Psoas muscle (tissue), 8 donors: ENCODE measurements around the gene IPP. TPM values are rescaled to one million over a fixed set of nuclear protein-coding genes. Genes with fewer than 3 reads are reported as not detected.

Source experiments
- ATAC-seq, 4 donors: fragments of 200-7000 bp; cut with Tn5 transposase; one replicate each; pipeline ENCODE4 v1.9.1; 2020; ENCODE audit warnings: moderate library complexity in 3 of 4, mild to moderate bottlenecking in 2 of 4
- DNase-seq, 2 donors: peaks; one replicate each; pipeline ENCODE4 v3.0.0-alpha.2; 2020
- H3K27ac ChIP-seq: fragments of 200-600 bp; one replicate; pipeline ENCODE4 v1.8.0; 2022
- H3K27me3 ChIP-seq, 3 donors: fragments of 200-600 bp in 1 of 3; one replicate each; pipeline versions ENCODE4 v1.6.1 to v1.8.0; 2013 to 2022; ENCODE audit warnings: low read length in 2 of 3, mild to moderate bottlenecking in 2 of 3, moderate library complexity in 1 of 3; ENCODE audit not compliant: insufficient read depth in 3 of 3
- H3K36me3 ChIP-seq, 2 donors: fragments of 200-600 bp in 1 of 2; one replicate each; pipeline versions ENCODE4 v1.6.1 to v1.8.0; 2013 to 2022; ENCODE audit warnings: low read depth in 1 of 2, mild to moderate bottlenecking in 1 of 2, moderate library complexity in 1 of 2; ENCODE audit not compliant: insufficient read depth in 1 of 2
- H3K4me1 ChIP-seq: fragments of 200-600 bp; one replicate; pipeline ENCODE4 v1.8.0; 2022
- H3K4me3 ChIP-seq: fragments of 200-600 bp; one replicate; pipeline ENCODE4 v1.8.0; 2022; ENCODE audit warnings: mild to moderate bottlenecking
- H3K9me3 ChIP-seq: fragments of 200-600 bp; one replicate; pipeline ENCODE4 v1.8.0; 2022
- CTCF ChIP-seq: fragments of 200-600 bp; IDR thresholded peaks from one replicate; pipeline ENCODE4 v1.8.0; 2022; ENCODE audit warnings: antibody characterized with exemption
- WGBS, 3 donors: extraction: QIAGEN DNeasy Blood & Tissue Kit; methylation state at CpG; one replicate each; pipeline versions ENCODE4 v1.1.6 to v1.1.7; 2013; 5-methylcytosine and 5-hydroxymethylcytosine counted together
- intact Hi-C, 2 donors: fragments of 100-400 bp; cut with DNase I; formaldehyde crosslinking; loops; one replicate each; pipeline versions ENCODE4 v1.11.0 to v1.14.2; 2022
- polyA plus RNA-seq, 3 donors: library from polyadenylated mRNA; stranded (reverse); fragments of 200-250 nt; gene quantifications; one replicate each; pipeline ENCODE4 v1.2.3, GENCODE V29; 2013
- total RNA-seq, 4 donors: library from RNA; stranded (reverse); fragmentation: NEBNext Ultra II Directional in 2 of 4; extraction: Animal tissue kit (Norgen Biotek cat#: 25700) in 2 of 4; gene quantifications; one replicate each; pipeline versions ENCODE4 v1.2.1 to v1.2.4, GENCODE V29; 2021 to 2023
- donor health status: healthy with polysubstance abuse.
- donor health status: DM: no; HTN: no; CAD: no; lungs with moderate emphysema.
- donor health status: Bipolar disorder and iron deficiency.
- donor health status: healthy.
- donor health status: DM: yes; HTN: yes; CAD: no.
- donor health status: DM: no; HTN: no; CAD: no.
- donor health status: DM: no; HTN: no; CAD: no.
- donor health status: DM: yes; HTN: yes; CAD: no.

IPP gene
- total and polyA plus RNA-seq, 7 donors, result 2.5 to 26.8 (median 12.7) TPM

- ATAC-seq (peak; percentile 33 to 60 (median 38)), DNase-seq (no peak)
- no peaks in the 10 kb centered on the region for H3K36me3 ChIP-seq
- H3K4me3 ChIP-seq, result peak overlapping the region; percentile 2
- no peak for TF ChIP-seq CTCF
- no peaks in the 10 kb centered on the region for H3K9me3 ChIP-seq
- intact Hi-C loops, result no loop called here
- H3K27me3 ChIP-seq, result no peaks in the 10 kb centered on the region
- peak overlapping the region; percentile 33 for H3K27ac ChIP-seq
- WGBS, 3 donors, result 54 to 70% (median 60%) methylated on average over 8 of the region's 8 CpGs
- peaks cover 63% of the 10 kb centered on the region for H3K4me1 ChIP-seq
These were observed 82.9 kb downstream of the IPP start for GRCh38 chr1:45667321-45668111.

GRCh38 chr1:45666836-45667235 is 83.6 kb downstream of the IPP start:
- intact Hi-C loops, result no loop called here
- ATAC-seq, result peak in 2 of 4 donors; percentile 42 to 44
- no peak for TF ChIP-seq CTCF
- Histone ChIP-seq H3K4me3 (peak overlapping the region; percentile 2), H3K9me3 (no peaks in the 10 kb centered on the region), H3K4me1 (peaks cover 57% of the 10 kb centered on the region), H3K27ac (peak overlapping the region; percentile 33), H3K27me3 (no peaks in the 10 kb centered on the region), H3K36me3 (no peaks in the 10 kb centered on the region)
- DNase-seq, result no peak
- WGBS, 3 donors, result 78 to 81% (median 79%) methylated on average over 2 of the region's 2 CpGs

GRCh38 chr1:45660336-45660735 is 90.1 kb downstream of the IPP start:
- 19 to 49% (median 28%) methylated on average over 2 of the region's 2 CpGs for WGBS, 3 donors
- H3K27me3 ChIP-seq, result no peaks in the 10 kb centered on the region
- peak; percentile 77 to 93 (median 84) for ATAC-seq
- no peaks in the 10 kb centered on the region for H3K9me3 ChIP-seq
- intact Hi-C loops, result no loop called here
- no peak for TF ChIP-seq CTCF
- H3K27ac ChIP-seq, result peak overlapping the region; percentile 70
- H3K4me1 ChIP-seq, result peaks cover 16% of the 10 kb centered on the region
- no peak overlapping the region for H3K4me3 ChIP-seq
- peaks cover 7 to 54% of the 10 kb centered on the region in 2 donors for H3K36me3 ChIP-seq
- DNase-seq, result no peak

GRCh38 chr1:45659222-45659621 is 91.2 kb downstream of the IPP start:
- 97 to 98% (median 97%) methylated on average over 2 of the region's 2 CpGs for WGBS, 3 donors
- H3K27ac ChIP-seq, result no peak overlapping the region
- peaks cover 7 to 65% of the 10 kb centered on the region in 2 donors for H3K36me3 ChIP-seq
- no peaks in the 10 kb centered on the region for H3K9me3 ChIP-seq
- H3K4me1 ChIP-seq, result peaks cover 16% of the 10 kb centered on the region
- no peak for TF ChIP-seq CTCF
- H3K4me3 ChIP-seq, result no peak overlapping the region
- DNase-seq, result no peak
- no peak for ATAC-seq
- intact Hi-C loops, result no loop called here
- H3K27me3 ChIP-seq, result no peaks in the 10 kb centered on the region
